Left colon (tissue), 2 donors: Measurements from ENCODE around the gene DIP2B. TPM values are rescaled to one million over a fixed set of nuclear protein-coding genes. Genes with fewer than 3 reads are reported as not detected.
A peak's percentile ranks its signal among the peaks of the same experiment; 100 is the strongest.
"Not testable (repeated sequence)": the region's sequence is repeated elsewhere in the genome, so short reads cannot be mapped to it uniquely, and the experiment has no call there.

Source experiments
- ATAC-seq: fragments of 200-7000 bp; cut with Tn5 transposase; one replicate; pipeline ENCODE4 v1.9.1; 2020; ENCODE audit warnings: mild to moderate bottlenecking, moderate library complexity
- DNase-seq, 2 donors: peaks; one replicate each; pipeline ENCODE4 v3.0.0-alpha.2; 2020
- intact Hi-C, 2 donors: fragments of 100-400 bp; cut with DNase I in 1 of 2; cut with micrococcal nuclease in 1 of 2; formaldehyde crosslinking; loops; one replicate each; pipeline versions ENCODE4 v1.11.2 to v1.14.0; 2022; cut with DNase I, micrococcal nuclease
- total RNA-seq, 2 donors: library from RNA; stranded (reverse); fragmentation: NEBNext Ultra II Directional; extraction: Animal tissue kit (Norgen Biotek cat#: 25700); gene quantifications; one replicate each; pipeline ENCODE4 v1.2.1, GENCODE V29; 2021
- donor health status: DM: no; HTN: no; CAD: no.
- donor health status: DM: yes; HTN: yes; CAD: no.

Gene DIP2B
- total RNA-seq, 2 donors from 2014 or later: 33.5 to 37.7 TPM

GRCh38 chr12:50543188-50543587, 38.4 kb downstream of the DIP2B start:
- ATAC-seq, intact Hi-C loops, DNase-seq: not testable (repeated sequence)

DNA sequence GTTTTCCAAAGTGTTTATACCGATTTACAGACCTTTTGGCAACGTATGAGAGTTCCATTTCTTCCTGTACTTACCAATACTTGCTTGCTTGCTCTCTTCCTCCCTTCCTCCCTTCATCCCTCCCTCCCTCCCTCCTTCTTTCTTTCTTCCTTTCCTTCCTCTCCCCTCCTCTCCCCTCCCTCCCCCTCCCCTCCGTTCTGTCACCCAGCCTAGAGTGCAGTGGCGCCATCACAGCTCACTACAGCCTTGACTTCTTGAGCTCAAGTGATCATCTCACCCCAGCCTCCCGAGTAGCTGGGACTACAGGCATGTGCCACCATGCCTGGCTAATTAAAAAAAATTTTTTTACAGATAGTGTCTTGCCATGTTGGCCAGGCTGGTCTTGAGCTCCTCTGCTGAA, 40.4 kb downstream of the DIP2B start:
- intact Hi-C loops: no loop called here
- DNase-seq (no peak), ATAC-seq (no peak)

DNA sequence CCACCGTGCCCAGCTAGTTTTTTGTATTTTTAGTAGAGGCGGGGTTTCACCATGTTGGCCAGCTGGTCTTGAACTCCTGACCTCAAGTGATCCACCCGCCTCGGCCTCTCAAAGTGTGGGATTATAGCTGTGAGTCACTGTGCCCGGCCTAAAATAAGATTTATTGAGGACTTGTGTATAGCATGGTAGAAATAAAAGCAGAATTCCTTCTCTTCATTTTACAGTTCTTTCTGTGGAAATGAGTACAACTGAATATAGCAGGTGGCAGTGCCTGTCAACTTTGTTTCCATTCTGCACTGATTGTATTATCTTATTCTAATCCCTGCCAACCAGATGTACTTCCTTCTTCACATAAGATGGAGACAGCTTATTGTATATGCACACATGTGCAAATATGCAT, 41.0 kb downstream of the DIP2B start:
- ATAC-seq (peak; percentile 39), DNase-seq (peak; percentile 39 to 66)
- intact Hi-C loops: no loop called here

GRCh38 chr12:50546441-50547318, 41.9 kb downstream of the DIP2B start:
- no peak for DNase-seq
- no peak for ATAC-seq
- intact Hi-C loops: no loop called here

GRCh38 chr12:50547742-50548141, 43.0 kb downstream of the DIP2B start:
- ATAC-seq: no peak
- intact Hi-C loops: no loop called here
- no peak for DNase-seq

DNA sequence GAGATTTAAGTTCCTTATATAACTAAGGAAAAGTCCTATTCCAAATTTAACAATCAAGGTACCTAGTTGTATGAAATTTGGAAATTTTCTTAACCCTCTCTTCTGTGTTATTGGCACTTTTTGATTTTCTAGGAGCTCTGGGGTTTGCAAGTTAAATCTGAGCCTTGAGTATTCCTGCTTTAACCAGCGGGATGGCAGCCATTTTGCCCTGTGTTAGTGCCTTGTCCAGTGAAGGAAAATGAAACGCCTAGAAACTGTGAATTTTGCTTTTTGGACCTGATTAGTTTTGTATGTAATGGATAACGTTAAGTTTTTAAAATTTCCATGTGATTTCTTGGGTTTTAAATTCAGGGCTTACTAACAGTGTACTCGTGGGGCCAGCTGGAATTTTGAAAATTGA, 45.1 kb downstream of the DIP2B start:
- DNase-seq: no peak
- no peak for ATAC-seq
- intact Hi-C loops: no loop called here

DNA sequence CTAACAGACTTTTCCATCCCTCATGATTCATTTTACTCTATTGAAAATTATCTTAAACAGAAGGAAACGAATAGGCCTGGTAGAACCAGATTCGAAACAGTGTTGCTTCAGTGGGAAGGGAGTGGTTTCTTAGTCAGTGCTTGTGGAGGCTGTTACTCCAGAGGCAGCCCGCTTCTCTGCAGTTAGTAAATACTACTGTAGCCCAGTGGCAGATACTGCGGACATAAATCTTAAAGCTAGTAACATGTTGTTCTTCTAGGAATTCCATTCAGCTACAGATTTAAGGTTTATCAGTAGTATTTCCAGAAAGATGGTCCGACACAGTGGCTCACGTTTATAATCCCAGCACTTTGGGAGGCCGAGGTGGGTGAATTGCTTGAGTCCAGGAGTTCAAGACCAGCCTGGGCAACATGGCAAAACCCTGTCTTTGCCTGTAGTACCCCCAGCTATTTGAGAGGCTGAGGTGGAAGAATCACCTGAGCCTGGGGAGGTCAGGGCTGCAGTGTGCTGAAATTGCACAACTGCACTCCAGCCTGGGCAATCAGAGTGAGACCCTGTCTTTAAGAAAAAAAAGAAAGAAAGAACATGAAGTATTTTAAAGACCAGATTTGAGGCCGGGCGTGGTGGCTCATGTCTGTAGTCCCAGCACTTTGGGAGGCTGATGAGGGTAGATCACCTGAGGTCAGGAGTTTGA, 45.9 kb downstream of the DIP2B start:
- DNase-seq (peak in 1 of 2 donors; percentile 46), ATAC-seq (peak; percentile 78)
- intact Hi-C loops: no loop called here

GRCh38 chr12:50551866-50552265, 47.1 kb downstream of the DIP2B start:
- intact Hi-C loops: no loop called here
- ATAC-seq (no peak), DNase-seq (no peak)

- intact Hi-C loops: no loop called here
- no peak for DNase-seq
- no peak for ATAC-seq
Measured at GRCh38 chr12:50554651-50555050, 49.9 kb downstream of the DIP2B start.

GRCh38 chr12:50555471-50555885, 50.7 kb downstream of the DIP2B start:
- ATAC-seq (no peak), DNase-seq (no peak)
- intact Hi-C loops: no loop called here

GRCh38 chr12:50556273-50556672, 51.5 kb downstream of the DIP2B start:
- intact Hi-C loops: no loop called here
- no peak for DNase-seq
- ATAC-seq: no peak

DNA sequence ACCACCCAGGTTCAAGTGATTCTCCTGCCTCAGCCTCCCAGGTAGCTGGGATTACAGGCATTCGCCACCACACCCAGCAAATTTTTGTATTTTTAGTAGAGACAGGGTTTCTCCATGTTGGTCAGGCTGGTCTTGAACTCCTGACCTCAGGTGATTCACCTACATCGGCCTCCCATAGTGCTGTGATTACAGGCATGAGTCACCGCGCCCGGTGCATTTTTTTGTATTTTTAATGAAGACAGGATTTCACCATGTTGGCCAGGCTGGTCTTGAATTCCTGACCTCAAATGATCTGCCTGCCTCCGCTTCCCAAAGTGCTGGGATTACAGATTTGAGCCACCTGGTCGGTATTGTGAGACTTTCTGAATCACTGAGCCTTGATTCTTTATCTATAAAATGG, 52.0 kb downstream of the DIP2B start:
- intact Hi-C loops, DNase-seq, ATAC-seq: not testable (repeated sequence)

GRCh38 chr12:50557421-50557820, 52.6 kb downstream of the DIP2B start:
- intact Hi-C loops: no loop called here
- no peak for ATAC-seq
- DNase-seq: no peak

DNA sequence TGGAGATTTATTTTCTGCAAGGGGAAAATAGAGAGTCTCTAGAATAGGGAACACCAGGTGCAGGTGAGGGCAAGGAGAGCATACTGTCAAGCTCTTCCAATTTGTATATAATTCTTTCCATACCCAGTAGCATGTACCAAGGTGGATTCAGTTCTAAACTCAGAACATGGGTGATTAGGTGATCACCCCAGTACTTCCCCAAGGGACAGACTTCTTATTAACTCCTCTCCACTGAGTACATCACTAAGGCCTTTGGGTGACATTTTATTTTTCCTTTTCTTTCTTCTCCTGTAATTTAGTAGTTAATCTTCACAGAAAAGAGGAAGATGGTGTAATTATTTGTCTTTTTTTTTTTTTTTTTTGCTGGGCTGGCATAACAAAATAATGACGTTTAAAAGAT, 54.2 kb downstream of the DIP2B start:
- no peak for DNase-seq
- ATAC-seq: no peak
- intact Hi-C loops: no loop called here

DNA sequence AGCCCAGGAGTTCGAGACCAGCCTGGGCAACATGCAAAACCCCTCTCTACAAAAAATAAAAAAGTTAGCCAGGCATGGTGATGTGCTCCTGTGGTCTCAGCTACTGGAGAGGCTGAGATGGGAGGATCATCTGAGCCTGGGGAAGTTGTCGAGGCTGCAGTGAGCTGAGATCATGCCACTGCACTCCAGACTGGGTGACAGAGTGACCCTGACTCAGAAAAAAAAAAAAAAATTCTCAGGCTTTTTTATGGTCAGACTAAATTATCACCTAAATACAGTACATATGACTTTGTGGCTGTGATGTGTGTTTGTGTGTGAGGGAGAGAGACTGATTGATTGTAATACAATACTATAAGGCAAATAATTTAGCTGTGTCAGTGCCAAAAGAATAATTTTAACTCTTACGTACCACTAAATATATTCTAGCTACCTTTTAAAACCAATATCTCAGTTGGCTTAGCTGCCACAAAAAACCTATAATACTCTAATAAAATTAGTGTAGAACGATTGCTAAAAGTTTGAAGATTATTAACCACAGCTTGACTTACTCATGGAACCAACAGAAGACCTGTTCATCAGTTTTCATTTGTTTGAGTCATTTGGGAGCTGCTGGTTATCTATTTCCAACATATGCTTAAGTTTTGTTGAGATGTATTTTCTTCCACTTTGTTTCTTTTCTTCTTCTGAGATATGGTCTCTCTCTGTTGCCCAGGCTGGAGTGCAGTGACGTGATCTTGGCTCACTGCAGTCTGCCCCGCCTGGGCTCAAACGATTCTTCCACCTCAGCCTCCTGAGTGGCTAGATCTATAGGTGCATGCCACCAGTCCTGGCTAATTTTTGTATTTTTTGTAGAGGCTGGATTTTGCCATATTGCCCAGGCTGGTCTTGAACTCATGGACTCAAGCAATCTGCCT, 58.0 kb downstream of the DIP2B start:
- intact Hi-C loops: no loop called here
- DNase-seq (no peak), ATAC-seq (peak; percentile 16)

GRCh38 chr12:50563434-50563787, 58.6 kb downstream of the DIP2B start:
- intact Hi-C loops: no loop called here
- ATAC-seq (peak; percentile 64), DNase-seq (no peak)

DNA sequence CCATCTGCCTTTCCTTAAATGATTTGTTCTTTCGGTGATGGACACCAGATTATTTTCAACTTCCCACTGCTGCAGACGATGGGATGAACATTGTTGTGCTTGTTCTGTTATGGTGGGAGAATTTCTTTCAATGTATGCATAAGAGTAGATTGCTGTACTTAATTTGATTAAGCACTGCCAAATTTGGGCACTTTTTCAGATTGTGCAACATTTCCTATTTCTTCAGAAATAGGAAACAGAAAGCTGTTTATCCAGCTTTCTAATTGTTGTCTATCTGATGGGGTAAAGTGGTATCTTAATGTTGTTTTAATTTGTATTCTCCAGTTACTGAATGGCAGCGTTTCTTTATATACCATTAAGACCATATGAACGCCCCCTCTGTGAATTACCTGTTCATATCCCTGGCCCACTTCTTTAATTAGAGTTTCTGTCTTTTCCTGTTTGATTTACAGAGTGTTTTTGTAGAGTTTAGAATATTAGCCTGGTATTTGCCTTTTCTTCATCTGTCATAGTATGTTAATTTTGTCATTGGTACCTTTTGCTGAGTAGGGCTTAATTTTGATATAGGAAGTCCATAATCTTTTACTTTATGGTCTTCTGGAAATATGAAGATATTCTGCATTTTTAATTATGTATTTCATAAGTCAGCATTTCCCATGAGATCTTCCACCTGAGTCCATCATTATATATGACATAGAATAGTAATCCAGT, 59.6 kb downstream of the DIP2B start:
- intact Hi-C loops: no loop called here
- ATAC-seq (no peak), DNase-seq (no peak)

- ATAC-seq (no peak), DNase-seq (no peak)
- intact Hi-C loops: no loop called here
Measured at GRCh38 chr12:50564948-50565297, 60.1 kb downstream of the DIP2B start.

DNA sequence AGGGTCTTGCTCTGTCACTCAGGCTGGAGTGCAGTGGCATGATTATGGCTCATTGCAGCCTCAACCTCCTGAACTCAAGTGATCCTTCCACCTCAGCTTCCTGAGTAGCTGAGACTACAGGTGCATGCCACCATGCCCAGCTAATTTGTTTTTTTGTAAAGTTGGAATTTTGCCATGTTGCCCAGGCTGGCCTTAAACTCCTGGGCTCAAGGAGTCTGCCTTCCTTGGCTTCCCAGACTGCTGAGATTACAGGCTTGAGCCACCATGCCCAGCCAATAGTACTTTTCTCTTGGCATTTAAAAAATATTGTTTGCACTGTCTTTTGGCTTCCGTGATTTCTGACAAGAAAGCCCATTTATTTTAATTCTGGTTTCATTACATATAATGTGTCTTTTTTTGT, 61.3 kb downstream of the DIP2B start:
- no peak for ATAC-seq
- no peak for DNase-seq
- intact Hi-C loops: no loop called here
